GM12878 (cell line): ENCODE measurements around the gene ITFG1. TPM values are rescaled to one million over a fixed set of nuclear protein-coding genes. Genes with fewer than 3 reads are reported as not detected.
A peak's percentile ranks its signal among the peaks of the same experiment; 100 is the strongest.

Experiments used
- ATAC-seq: fragments of 200-7000 bp; cut with Tn5 transposase; 3 replicates; pipeline ENCODE4 v1.9.1; 2020; ENCODE audit warnings: mild to moderate bottlenecking, moderate library complexity
- BruUV-seq: library from RNA; stranded (reverse); fragments of 400-500 nt; replicated peaks from 2 replicates; lab custom pipeline; 2021; lab: Mats Ljungman, UMichigan
- CTCF ChIA-PET: fragments of 300-600 bp; sonication (Branson Sonifier 250); formaldehyde crosslinking; extraction: SDS; loops from one replicate; lab custom pipeline; 2021; ENCODE audit warnings: inconsistent platforms; lab: Yijun Ruan, JAX
- POLR2A ChIA-PET: fragments of 350-600 bp; formaldehyde crosslinking; extraction: SDS; loops from one replicate; lab custom pipeline; 2021; ENCODE audit warnings: inconsistent platforms; lab: Charles Lee
- RAD21 ChIA-PET: fragments of 300-600 bp; sonication (Branson Sonifier 250); formaldehyde crosslinking; loops from one replicate; lab custom pipeline; 2023; ENCODE audit warnings: antibody characterized with exemption; ENCODE audit not compliant: unreplicated experiment; lab: Charles Lee
- SMC1A ChIA-PET: fragments of 300-600 bp; sonication (Branson Sonifier 250); formaldehyde crosslinking; loops from one replicate; lab custom pipeline; 2023; ENCODE audit not compliant: unreplicated experiment, uncharacterized antibody; lab: Charles Lee
- DNase-seq: peaks from one replicate; pipeline ENCODE4 v3.0.0-alpha.2; 2011; ENCODE audit warnings: low read depth, low spot score
- FAIRE-seq: peaks from 3 replicates; lab custom pipeline; 2011; peaks lifted over from hg19 to GRCh38; lab: Jason Lieb, UNC
- H2AFZ ChIP-seq: 2 replicates; pipeline ENCODE4 v1.6.0; 2011; ENCODE audit warnings: low read depth, low read length, control low read depth; ENCODE audit not compliant: control insufficient read depth
- H3K27ac ChIP-seq: 2 replicates; pipeline ENCODE4 v1.5.1; 2011; ENCODE audit warnings: control low read depth; ENCODE audit not compliant: control insufficient read depth, insufficient read depth
- H3K27me3 ChIP-seq, 2 experiments: replicated peaks in 1 of 2; 2 replicates each; pipeline versions ENCODE4 v1.6.0 to v1.6.1; 2011; ENCODE audit warnings: low read length in 1 of 2; ENCODE audit not compliant: control insufficient read depth in 2 of 2, insufficient read depth in 2 of 2
- H3K36me3 ChIP-seq, 2 experiments: 2 replicates each; pipeline ENCODE4 v1.5.1; 2011; ENCODE audit warnings: low read length in 1 of 2; ENCODE audit not compliant: control insufficient read depth in 2 of 2, insufficient read depth in 2 of 2
- H3K4me1 ChIP-seq: 2 replicates; pipeline ENCODE4 v1.6.1; 2011; ENCODE audit warnings: mild to moderate bottlenecking, low read length, moderate library complexity, mixed read lengths; ENCODE audit not compliant: control insufficient read depth, insufficient read depth
- H3K4me2 ChIP-seq: 2 replicates; pipeline ENCODE4 v1.6.0; 2011; ENCODE audit warnings: control low read depth; ENCODE audit not compliant: control insufficient read depth, insufficient read depth
- H3K4me3 ChIP-seq: fragments of 200-600 bp; sonication (generic); 2 replicates; pipeline ENCODE4 v1.5.1; 2016
- H3K79me2 ChIP-seq: 2 replicates; pipeline ENCODE4 v1.6.0; 2011; ENCODE audit warnings: low read length; ENCODE audit not compliant: control insufficient read depth, insufficient read depth
- H3K9ac ChIP-seq: 2 replicates; pipeline ENCODE4 v1.8.0; 2011; ENCODE audit warnings: low read length, control low read depth, mixed read lengths; ENCODE audit not compliant: control insufficient read depth, insufficient read depth
- H3K9me3 ChIP-seq: replicated peaks from 3 replicates; pipeline ENCODE4 v1.5.1; 2011; ENCODE audit warnings: mild to moderate bottlenecking, low read length; ENCODE audit not compliant: control insufficient read depth, insufficient read depth
- H4K20me1 ChIP-seq: 2 replicates; pipeline ENCODE4 v1.6.0; 2011; ENCODE audit not compliant: control insufficient read depth, insufficient read depth
- BCL11A ChIP-seq: IDR thresholded peaks from 2 replicates; pipeline ENCODE4 v1.6.1; 2011; ENCODE audit warnings: low read depth, low read length
- CREB1 ChIP-seq: IDR thresholded peaks from 2 replicates; pipeline ENCODE4 v1.6.1; 2012; ENCODE audit warnings: low read depth, mild to moderate bottlenecking, inconsistent platforms
- KDM1A ChIP-seq: fragments of 200-600 bp; sonication (generic); IDR thresholded peaks from 2 replicates; pipeline ENCODE4 v1.6.1; 2016; ENCODE audit warnings: borderline replicate concordance
- MTA2 ChIP-seq: fragments of 450-650 bp; IDR thresholded peaks from 2 replicates; pipeline ENCODE4 v1.6.1; 2016; ENCODE audit warnings: low read depth, mild to moderate bottlenecking, moderate library complexity
- MXI1 ChIP-seq: fragments of 150-350 bp; IDR thresholded peaks from 2 replicates; pipeline ENCODE4 v1.6.1; 2011; ENCODE audit warnings: low read depth, mild to moderate bottlenecking, inconsistent platforms, low read length, improper control_type of control experiment
- MYB ChIP-seq: fragments of 150-350 bp; IDR thresholded peaks from 2 replicates; pipeline ENCODE4 v1.6.1; 2014; ENCODE audit warnings: mild to moderate bottlenecking, low read depth, low read length, borderline replicate concordance
- NR2F1 ChIP-seq: fragments of 450-650 bp; conservative IDR thresholded peaks from 2 replicates; pipeline ENCODE4 v1.6.1; 2017; ENCODE audit warnings: mild to moderate bottlenecking
- PAX8 ChIP-seq: fragments of 450-650 bp; IDR thresholded peaks from 2 replicates; pipeline ENCODE4 v1.6.1; 2017; ENCODE audit warnings: mild to moderate bottlenecking, moderate library complexity
- SPI1 ChIP-seq: IDR thresholded peaks from 2 replicates; pipeline ENCODE4 v1.6.1; 2011; ENCODE audit warnings: low read depth, mild to moderate bottlenecking, low read length, moderate library complexity, borderline replicate concordance; ENCODE audit not compliant: insufficient read depth
- TAF1 ChIP-seq: IDR thresholded peaks from 2 replicates; pipeline ENCODE4 v1.6.1; 2011; ENCODE audit warnings: mild to moderate bottlenecking, low read depth, low read length, borderline replicate concordance
- ZNF274 ChIP-seq: IDR thresholded peaks from one replicate; pipeline ENCODE4 v1.8.0; 2011; ENCODE audit not compliant: insufficient read length, insufficient read depth
- ZSCAN29 ChIP-seq: fragments of 450-650 bp; IDR thresholded peaks from 2 replicates; pipeline ENCODE4 v1.6.1; 2017; ENCODE audit warnings: mild to moderate bottlenecking, moderate library complexity
- ZZZ3 ChIP-seq: IDR thresholded peaks from 2 replicates; pipeline ENCODE4 v1.6.1; 2011; ENCODE audit warnings: low read depth; ENCODE audit not compliant: control insufficient read depth, insufficient read length
- WGBS: methylation state at CpG from one replicate; pipeline ENCODE4 v1.1.6; 2016; ENCODE audit warnings: low lambda C conversion rate; ENCODE audit not compliant: insufficient replicate concordance, insufficient coverage; ENCODE audit errors: missing lambda C conversion rate; 5-methylcytosine and 5-hydroxymethylcytosine counted together
- in situ Hi-C: fragments of 300-500 bp; cut with MboI; formaldehyde crosslinking; loops from 9 replicates; pipeline ENCODE4 v1.14.3; 2018; ENCODE audit warnings: mixed read lengths
- intact Hi-C: fragments of 100-400 bp; cut with micrococcal nuclease; formaldehyde crosslinking; loops from one replicate; pipeline ENCODE4 v1.14.2; 2022; ENCODE audit not compliant: unreplicated experiment
- polyA plus RNA-seq, 11 experiments: library from polyadenylated mRNA; depleted of rRNA in 4 of 11; unstranded in 6 of 11; stranded (reverse) in 5 of 11; fragments of >200 nt; fragmentation: Nextera tagmentation in 4 of 11; fragmentation: Illumina TruSeq in 1 of 11; extraction: Ambion mirVana in 4 of 11; extraction: Trizol in 1 of 11; gene quantifications; 1 replicate in 1 of 11; 2 replicates in 10 of 11; pipeline versions ENCODE4 v1.2.1 to v1.2.3, GENCODE V29; 2011 to 2016; ENCODE audit warnings: inconsistent platforms in 2 of 11, missing spikeins in 2 of 11, low read depth in 1 of 11
- total RNA-seq, 4 experiments: library from RNA; depleted of rRNA in 3 of 4; stranded (reverse); fragments of >200 nt in 3 of 4; fragmentation: Illumina TruSeq in 1 of 4; extraction: Trizol in 1 of 4; gene quantifications; 2 replicates each; pipeline versions ENCODE4 v1.2.1 to v1.2.3, GENCODE V29; 2013 to 2021
- TF ChIP-seq, protein P1 (sequence below): fragments of 450-650 bp; IDR thresholded peaks from 2 replicates; pipeline ENCODE4 v1.6.1; 2017; ENCODE audit warnings: mild to moderate bottlenecking, moderate library complexity

The ITFG1 gene
- total and polyA plus RNA-seq, 10 of the 15 experiments (the other 5 are each of a cell fraction or from before 2014, with no cell fraction given), result 9.3 to 56.3 (median 28.6) TPM

DNA sequence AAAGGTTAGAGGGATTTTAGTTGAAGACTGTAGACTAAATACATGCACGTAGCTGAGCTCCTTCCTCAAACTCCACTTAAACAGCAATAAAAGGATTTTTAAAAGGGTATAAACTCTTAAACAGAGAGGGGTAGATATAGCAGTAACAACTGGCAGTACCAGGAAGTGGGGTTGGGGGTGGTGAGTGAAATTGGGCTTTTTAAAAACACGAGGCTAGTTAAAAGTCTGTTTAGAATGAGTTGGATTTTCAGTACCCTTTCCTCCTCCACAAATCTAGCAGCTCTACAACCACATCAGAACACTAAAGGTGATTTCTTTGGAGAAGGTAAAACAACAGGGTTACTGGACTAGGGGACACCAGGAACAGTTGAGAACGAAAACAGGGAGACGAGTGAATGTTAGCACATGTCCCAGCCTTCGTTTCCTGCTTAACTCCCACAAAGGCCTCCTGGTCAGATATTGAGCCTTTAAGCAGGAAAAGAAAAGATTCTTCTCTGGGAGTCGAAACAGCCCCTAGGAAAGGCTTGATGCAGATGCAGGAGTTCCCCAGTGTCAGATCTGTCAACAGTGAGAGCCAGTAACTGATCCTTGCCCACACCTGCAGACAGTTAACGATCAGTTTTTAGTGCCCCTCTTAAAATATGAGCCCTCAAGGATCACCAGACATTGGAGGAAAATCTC lies 331.0 kb downstream of the ITFG1 start:
- ChIA-PET SMC1A (interaction anchor here (0.8 to 1.7 kb wide), 4 partner anchors 9 to 83 kb away, joined by 3 to 4 read pairs (median 3); no protein-coding TSS in a partner anchor), CTCF (interaction anchor here (1.0 to 5.5 kb wide), 6 partner anchors 12 to 151 kb away, joined by 3 to 52 read pairs (median 4); no protein-coding TSS in a partner anchor), RAD21 (interaction anchor here (1.0 kb wide), 2 partner anchors 15 to 83 kb away, joined by 3 read pairs; no protein-coding TSS in a partner anchor), POLR2A (no interaction called here)
- Histone ChIP-seq H3K9me3 (no peaks in the 10 kb centered on the region), H3K9ac (no peak overlapping the region), H3K79me2 (peaks cover 31% of the 10 kb centered on the region), H2AFZ (peak overlapping the region; percentile 11), H4K20me1 (no peaks in the 10 kb centered on the region), H3K27ac (no peak overlapping the region), H3K36me3 (peaks cover 4 to 5% of the 10 kb centered on the region in 2 experiments; a peak in 2 of 4 replicates), H3K4me2 (no peak overlapping the region), H3K27me3 (no peaks in the 10 kb centered on the region), H3K4me3 (no peak overlapping the region), H3K4me1 (no peaks in the 10 kb centered on the region)
- in situ Hi-C loops, result loop anchor here (25.0 kb wide), 1 partner anchor 1482 kb away; the partner anchor contains the start of gene N4BP1
- no TSS peak for BruUV-seq
- WGBS, result 84% methylated on average over 7 of the region's 7 CpGs
- FAIRE-seq, result no peak
- TF ChIP-seq ZNF274, result no peak
- TF ChIP-seq KDM1A, result no peak
- TF ChIP-seq, protein P1, sequence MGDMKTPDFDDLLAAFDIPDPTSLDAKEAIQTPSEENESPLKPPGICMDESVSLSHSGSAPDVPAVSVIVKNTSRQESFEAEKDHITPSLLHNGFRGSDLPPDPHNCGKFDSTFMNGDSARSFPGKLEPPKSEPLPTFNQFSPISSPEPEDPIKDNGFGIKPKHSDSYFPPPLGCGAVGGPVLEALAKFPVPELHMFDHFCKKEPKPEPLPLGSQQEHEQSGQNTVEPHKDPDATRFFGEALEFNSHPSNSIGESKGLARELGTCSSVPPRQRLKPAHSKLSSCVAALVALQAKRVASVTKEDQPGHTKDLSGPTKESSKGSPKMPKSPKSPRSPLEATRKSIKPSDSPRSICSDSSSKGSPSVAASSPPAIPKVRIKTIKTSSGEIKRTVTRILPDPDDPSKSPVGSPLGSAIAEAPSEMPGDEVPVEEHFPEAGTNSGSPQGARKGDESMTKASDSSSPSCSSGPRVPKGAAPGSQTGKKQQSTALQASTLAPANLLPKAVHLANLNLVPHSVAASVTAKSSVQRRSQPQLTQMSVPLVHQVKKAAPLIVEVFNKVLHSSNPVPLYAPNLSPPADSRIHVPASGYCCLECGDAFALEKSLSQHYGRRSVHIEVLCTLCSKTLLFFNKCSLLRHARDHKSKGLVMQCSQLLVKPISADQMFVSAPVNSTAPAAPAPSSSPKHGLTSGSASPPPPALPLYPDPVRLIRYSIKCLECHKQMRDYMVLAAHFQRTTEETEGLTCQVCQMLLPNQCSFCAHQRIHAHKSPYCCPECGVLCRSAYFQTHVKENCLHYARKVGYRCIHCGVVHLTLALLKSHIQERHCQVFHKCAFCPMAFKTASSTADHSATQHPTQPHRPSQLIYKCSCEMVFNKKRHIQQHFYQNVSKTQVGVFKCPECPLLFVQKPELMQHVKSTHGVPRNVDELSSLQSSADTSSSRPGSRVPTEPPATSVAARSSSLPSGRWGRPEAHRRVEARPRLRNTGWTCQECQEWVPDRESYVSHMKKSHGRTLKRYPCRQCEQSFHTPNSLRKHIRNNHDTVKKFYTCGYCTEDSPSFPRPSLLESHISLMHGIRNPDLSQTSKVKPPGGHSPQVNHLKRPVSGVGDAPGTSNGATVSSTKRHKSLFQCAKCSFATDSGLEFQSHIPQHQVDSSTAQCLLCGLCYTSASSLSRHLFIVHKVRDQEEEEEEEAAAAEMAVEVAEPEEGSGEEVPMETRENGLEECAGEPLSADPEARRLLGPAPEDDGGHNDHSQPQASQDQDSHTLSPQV, result no peak
- TF ChIP-seq MYB, result no peak
- no peak for TF ChIP-seq NR2F1
- TF ChIP-seq MTA2, result no peak
- TF ChIP-seq CREB1, result no peak
- no peak for TF ChIP-seq ZSCAN29
- TF ChIP-seq ZZZ3, result no peak
- TF ChIP-seq TAF1, result no peak
- no peak for TF ChIP-seq BCL11A
- TF ChIP-seq SPI1, result no peak
- no peak for TF ChIP-seq PAX8
- no peak for TF ChIP-seq MXI1
- ATAC-seq, result peak; percentile 37
- DNase-seq, result no peak
- intact Hi-C loops, result no loop called here
